Measurements from ENCODE around the gene EP300.

DNA sequence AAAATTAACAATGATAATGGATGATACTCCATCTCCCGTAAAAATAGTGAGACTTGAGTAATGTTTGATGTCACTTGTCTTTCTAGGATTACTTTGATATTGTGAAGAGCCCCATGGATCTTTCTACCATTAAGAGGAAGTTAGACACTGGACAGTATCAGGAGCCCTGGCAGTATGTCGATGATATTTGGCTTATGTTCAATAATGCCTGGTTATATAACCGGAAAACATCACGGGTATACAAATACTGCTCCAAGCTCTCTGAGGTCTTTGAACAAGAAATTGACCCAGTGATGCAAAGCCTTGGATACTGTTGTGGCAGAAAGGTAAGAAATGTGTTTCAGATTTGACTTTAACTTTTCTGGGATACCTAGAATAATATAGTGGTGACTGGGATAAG lies 64.7 kb downstream of the EP300 start:
- TF ChIP-seq, protein P1, sequence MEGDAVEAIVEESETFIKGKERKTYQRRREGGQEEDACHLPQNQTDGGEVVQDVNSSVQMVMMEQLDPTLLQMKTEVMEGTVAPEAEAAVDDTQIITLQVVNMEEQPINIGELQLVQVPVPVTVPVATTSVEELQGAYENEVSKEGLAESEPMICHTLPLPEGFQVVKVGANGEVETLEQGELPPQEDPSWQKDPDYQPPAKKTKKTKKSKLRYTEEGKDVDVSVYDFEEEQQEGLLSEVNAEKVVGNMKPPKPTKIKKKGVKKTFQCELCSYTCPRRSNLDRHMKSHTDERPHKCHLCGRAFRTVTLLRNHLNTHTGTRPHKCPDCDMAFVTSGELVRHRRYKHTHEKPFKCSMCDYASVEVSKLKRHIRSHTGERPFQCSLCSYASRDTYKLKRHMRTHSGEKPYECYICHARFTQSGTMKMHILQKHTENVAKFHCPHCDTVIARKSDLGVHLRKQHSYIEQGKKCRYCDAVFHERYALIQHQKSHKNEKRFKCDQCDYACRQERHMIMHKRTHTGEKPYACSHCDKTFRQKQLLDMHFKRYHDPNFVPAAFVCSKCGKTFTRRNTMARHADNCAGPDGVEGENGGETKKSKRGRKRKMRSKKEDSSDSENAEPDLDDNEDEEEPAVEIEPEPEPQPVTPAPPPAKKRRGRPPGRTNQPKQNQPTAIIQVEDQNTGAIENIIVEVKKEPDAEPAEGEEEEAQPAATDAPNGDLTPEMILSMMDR (IDR thresholded peaks at IDR 0.05; ENCODE audit: borderline replicate concordance, extremely low read depth, low read length, poor library complexity, severe bottlenecking): no peak
- TF ChIP-seq EZH2 (IDR thresholded peaks at IDR 0.05; ENCODE audit: borderline replicate concordance, low read depth, low read length, severe bottlenecking): no peak

Measured in DND-41 (cell line).